SK-MEL-5 (cell line): ENCODE results near the gene TNFRSF4. TPM values are rescaled to one million over a fixed set of nuclear protein-coding genes. Genes with fewer than 3 reads are reported as not detected.

Source experiments
- small RNA-seq, 2 experiments: library from RNA; depleted of rRNA; stranded (forward); fragments of <200 nt; gene quantifications; one replicate each; pipeline ENCODE3, GENCODE V24; 2014
- total RNA-seq: library from RNA; depleted of rRNA; stranded (reverse); fragments of >200 nt; shearing (Covaris generic); gene quantifications from 2 replicates; pipeline ENCODE4 v1.2.3, GENCODE V29; 2014; rRNA removed

Gene TNFRSF4
- total RNA-seq, 1 experiment from 2014 or later, result not detected

Small RNAs within 50 kb of the gene (small RNA-seq; reads per million reads assigned to genes)
- gene MIR200A (0 reads per million in 2 experiments), gene MIR200B (0 to 0.91 reads per million in 2 experiments), gene MIR429 (0 to 0.05 reads per million in 2 experiments)

Other genes starting within 250 kb of the TNFRSF4 start
- gene PLEKHN1, start 247.7 kb downstream of the TNFRSF4 start, total RNA-seq, result 0.03 and 0.11 TPM in 2 replicates
- 0.85 and 1.3 TPM in 2 replicates for gene PERM1, start 232.1 kb downstream of the TNFRSF4 start, total RNA-seq
- gene HES4, start 214.1 kb downstream of the TNFRSF4 start, total RNA-seq, result 4.8 and 8.4 TPM in 2 replicates
- 3.1 and 6.2 TPM in 2 replicates for gene ISG15, start 200.7 kb downstream of the TNFRSF4 start, total RNA-seq
- 21.3 and 23.0 TPM in 2 replicates for gene AGRN, start 194.0 kb downstream of the TNFRSF4 start, total RNA-seq
- gene RNF223, start 139.8 kb downstream of the TNFRSF4 start, total RNA-seq, result not detected in 2 replicates
- gene C1orf159, start 98.1 kb downstream of the TNFRSF4 start, total RNA-seq, result 9.4 and 10.0 TPM in 2 replicates
- not detected in 2 replicates for gene TTLL10, start 40.3 kb downstream of the TNFRSF4 start, total RNA-seq
- not detected in 2 replicates for gene TNFRSF18, start 7.6 kb downstream of the TNFRSF4 start, total RNA-seq
- gene SDF4, start 17.8 kb upstream of the TNFRSF4 start, total RNA-seq, result 94.2 and 97.3 TPM in 2 replicates
- gene B3GALT6, start 18.1 kb upstream of the TNFRSF4 start, total RNA-seq, result 25.9 and 29.0 TPM in 2 replicates
- gene C1QTNF12, start 32.6 kb upstream of the TNFRSF4 start, total RNA-seq, result not detected in 2 replicates
- 37.8 and 41.9 TPM in 2 replicates for gene UBE2J2, start 59.7 kb upstream of the TNFRSF4 start, total RNA-seq
- gene SCNN1D, start 66.3 kb upstream of the TNFRSF4 start, total RNA-seq, result 0.71 and 1.3 TPM in 2 replicates
- gene ACAP3, start 93.8 kb upstream of the TNFRSF4 start, total RNA-seq, result 14.2 and 14.5 TPM in 2 replicates
- gene PUSL1, start 94.4 kb upstream of the TNFRSF4 start, total RNA-seq, result 9.9 and 15.5 TPM in 2 replicates
- gene INTS11, start 110.5 kb upstream of the TNFRSF4 start, total RNA-seq, result 60.1 and 63.5 TPM in 2 replicates
- gene CPTP, start 110.6 kb upstream of the TNFRSF4 start, total RNA-seq, result 19.6 and 22.2 TPM in 2 replicates
- gene TAS1R3, start 117.1 kb upstream of the TNFRSF4 start, total RNA-seq, result not detected in 2 replicates
- 41.4 and 42.8 TPM in 2 replicates for gene DVL1, start 135.3 kb upstream of the TNFRSF4 start, total RNA-seq
- 0.08 TPM in 1 of 2 replicates, not detected in the other for gene MXRA8, start 144.4 kb upstream of the TNFRSF4 start, total RNA-seq
- 136 and 146 TPM in 2 replicates for gene AURKAIP1, start 161.1 kb upstream of the TNFRSF4 start, total RNA-seq
- gene CCNL2, start 185.2 kb upstream of the TNFRSF4 start, total RNA-seq, result 67.7 and 78.7 TPM in 2 replicates
- gene MRPL20, start 193.1 kb upstream of the TNFRSF4 start, total RNA-seq, result 112 and 124 TPM in 2 replicates
- gene ANKRD65, start 207.1 kb upstream of the TNFRSF4 start, total RNA-seq, result not detected in 2 replicates
- gene VWA1, start 221.5 kb upstream of the TNFRSF4 start, total RNA-seq, result 11.7 and 15.3 TPM in 2 replicates
- gene ATAD3C, start 235.5 kb upstream of the TNFRSF4 start, total RNA-seq, result 0.05 TPM in 1 of 2 replicates, not detected in the other